H9 (cell line): ENCODE results near the gene CD300LD. TPM values are rescaled to one million over a fixed set of nuclear protein-coding genes. Genes with fewer than 3 reads are reported as not detected.

Source experiments
- DNase-seq: peaks from one replicate; pipeline ENCODE4 v3.0.0-alpha.2; 2017
- H2AFZ ChIP-seq: one replicate; pipeline ENCODE4 v1.6.1; 2013; ENCODE audit warnings: mild to moderate bottlenecking, low read length, control low read depth, moderate library complexity
- H2AK5ac ChIP-seq: 2 replicates; pipeline ENCODE4 v1.6.1; 2013; ENCODE audit warnings: low read length, control low read depth, mixed read lengths; ENCODE audit not compliant: insufficient read length
- H2BK120ac ChIP-seq: one replicate; pipeline ENCODE4 v1.6.1; 2013; ENCODE audit warnings: low read depth, mild to moderate bottlenecking, low read length, control low read depth, inconsistent platforms; ENCODE audit not compliant: poor library complexity, severe bottlenecking
- H2BK12ac ChIP-seq: 2 replicates; pipeline ENCODE4 v1.6.1; 2013; ENCODE audit warnings: low read length, control low read depth, mixed read lengths, low read depth; ENCODE audit not compliant: insufficient read length
- H2BK15ac ChIP-seq: 2 replicates; pipeline ENCODE4 v1.6.1; 2013; ENCODE audit warnings: low read depth, low read length, control low read depth
- H2BK20ac ChIP-seq: one replicate; pipeline ENCODE4 v1.6.1; 2013; ENCODE audit warnings: low read depth, mild to moderate bottlenecking, low read length, control low read depth, inconsistent platforms; ENCODE audit not compliant: poor library complexity, severe bottlenecking
- H2BK5ac ChIP-seq: 2 replicates; pipeline ENCODE4 v1.6.1; 2013; ENCODE audit warnings: low read length, control low read depth, mixed read lengths; ENCODE audit not compliant: insufficient read length
- H3K14ac ChIP-seq: 2 replicates; pipeline ENCODE4 v1.6.1; 2013; ENCODE audit warnings: low read length, control low read depth; ENCODE audit not compliant: insufficient read depth
- H3K18ac ChIP-seq: 2 replicates; pipeline ENCODE4 v1.6.1; 2013; ENCODE audit warnings: low read depth, mild to moderate bottlenecking, mixed read lengths, low read length, control low read depth; ENCODE audit not compliant: insufficient read length
- H3K23ac ChIP-seq: 2 replicates; pipeline ENCODE4 v1.6.1; 2013; ENCODE audit warnings: low read length, control low read depth, mixed read lengths, low read depth; ENCODE audit not compliant: insufficient read length
- H3K23me2 ChIP-seq: 2 replicates; pipeline ENCODE4 v1.6.1; 2013; ENCODE audit warnings: low read depth, mild to moderate bottlenecking, mixed read lengths, low read length, control low read depth; ENCODE audit not compliant: insufficient read length, poor library complexity, severe bottlenecking
- H3K27ac ChIP-seq: 2 replicates; pipeline ENCODE4 v1.5.1; 2013; ENCODE audit warnings: low read length, control low read depth, mixed read lengths, low read depth; ENCODE audit not compliant: insufficient read length
- H3K27me3 ChIP-seq: 2 replicates; pipeline ENCODE4 v1.6.1; 2013; ENCODE audit warnings: low read length, control low read depth, inconsistent platforms; ENCODE audit not compliant: insufficient read depth
- H3K4ac ChIP-seq: 2 replicates; pipeline ENCODE4 v1.6.1; 2013; ENCODE audit warnings: low read depth, mild to moderate bottlenecking, control low read depth, inconsistent platforms, low read length, moderate library complexity
- H3K4me1 ChIP-seq: 2 replicates; pipeline ENCODE4 v1.6.1; 2013; ENCODE audit warnings: low read length, control low read depth, inconsistent platforms; ENCODE audit not compliant: insufficient read depth
- H3K4me2 ChIP-seq: 2 replicates; pipeline ENCODE4 v1.6.1; 2013; ENCODE audit warnings: low read length, control low read depth, mixed read lengths; ENCODE audit not compliant: insufficient read length, insufficient read depth
- H3K56ac ChIP-seq: 2 replicates; pipeline ENCODE4 v1.6.1; 2013; ENCODE audit warnings: low read depth, mild to moderate bottlenecking, mixed read lengths, low read length, control low read depth; ENCODE audit not compliant: insufficient read length
- H3K79me1 ChIP-seq: 2 replicates; pipeline ENCODE4 v1.6.1; 2013; ENCODE audit warnings: low read depth, mild to moderate bottlenecking, moderate library complexity, low read length, control low read depth, inconsistent platforms; ENCODE audit not compliant: insufficient read depth, poor library complexity, severe bottlenecking
- H3K79me2 ChIP-seq: 2 replicates; pipeline ENCODE4 v1.6.1; 2013; ENCODE audit warnings: low read length, control low read depth, inconsistent platforms; ENCODE audit not compliant: insufficient read depth
- H3K9ac ChIP-seq: 2 replicates; pipeline ENCODE4 v1.6.1; 2013; ENCODE audit warnings: low read length, control low read depth, mixed read lengths; ENCODE audit not compliant: insufficient read length; ENCODE audit errors: extremely low read depth
- H3K9me3 ChIP-seq: one replicate; pipeline ENCODE4 v1.6.1; 2013; ENCODE audit warnings: low read depth, low read length, inconsistent platforms; ENCODE audit not compliant: control insufficient read depth
- H3T11ph ChIP-seq: one replicate; pipeline ENCODE4 v1.6.1; 2013; ENCODE audit warnings: mild to moderate bottlenecking, low read length, control low read depth, inconsistent platforms
- H4K20me1 ChIP-seq: one replicate; pipeline ENCODE4 v1.6.1; 2013; ENCODE audit not compliant: control insufficient read depth, insufficient read length, insufficient read depth
- H4K5ac ChIP-seq: 2 replicates; pipeline ENCODE4 v1.6.1; 2013; ENCODE audit warnings: low read depth, mild to moderate bottlenecking, mixed read lengths, low read length, control low read depth; ENCODE audit not compliant: insufficient read length
- H4K8ac ChIP-seq: replicated peaks from 2 replicates; pipeline ENCODE4 v1.6.1; 2013; ENCODE audit warnings: low read length, control low read depth, mixed read lengths, low read depth; ENCODE audit not compliant: insufficient read length
- H4K91ac ChIP-seq: 2 replicates; pipeline ENCODE4 v1.6.1; 2013; ENCODE audit warnings: low read depth, mild to moderate bottlenecking, moderate library complexity, mixed read lengths, low read length, control low read depth; ENCODE audit not compliant: insufficient read length
- H3K27ac Mint-ChIP-seq, 3 experiments: 2 replicates in 2 of 3; 3 replicates in 1 of 3; pipeline ENCODE4 v1.8.0; 2020 to 2021; ENCODE audit warnings: mixed read lengths in 3 of 3, mild to moderate bottlenecking in 1 of 3, moderate library complexity in 1 of 3
- H3K27me3 Mint-ChIP-seq: 2 replicates; pipeline ENCODE4 v1.8.0; 2021; ENCODE audit warnings: low read depth, mild to moderate bottlenecking, moderate library complexity, mixed read lengths
- H3K36me3 Mint-ChIP-seq, 3 experiments: 2 replicates in 2 of 3; 3 replicates in 1 of 3; pipeline ENCODE4 v1.8.0; 2020 to 2021; ENCODE audit warnings: low read depth in 3 of 3, mixed read lengths in 3 of 3; ENCODE audit not compliant: insufficient read depth in 1 of 3
- H3K4me1 Mint-ChIP-seq, 2 experiments: 2 replicates each; pipeline ENCODE4 v1.8.0; 2020; ENCODE audit warnings: mixed read lengths in 2 of 2
- H3K4me3 Mint-ChIP-seq, 2 experiments: 2 replicates in 1 of 2; 3 replicates in 1 of 2; pipeline ENCODE4 v1.8.0; 2020 to 2021; ENCODE audit warnings: mild to moderate bottlenecking in 2 of 2, mixed read lengths in 2 of 2, moderate library complexity in 1 of 2
- H3K9me3 Mint-ChIP-seq, 2 experiments: 2 replicates in 1 of 2; 3 replicates in 1 of 2; pipeline ENCODE4 v1.8.0; 2020; ENCODE audit warnings: mild to moderate bottlenecking in 2 of 2, mixed read lengths in 2 of 2, moderate library complexity in 1 of 2
- CTCF ChIP-seq: fragments of 200-600 bp; sonication (generic); conservative IDR thresholded peaks from 3 replicates; pipeline ENCODE4 v1.8.0; 2021; ENCODE audit warnings: antibody characterized with exemption, mild to moderate bottlenecking
- WGBS: extraction: QIAGEN DNeasy Blood & Tissue Kit; methylation state at CpG from one replicate; pipeline ENCODE4 v1.1.7; 2013; ENCODE audit warnings: missing lambda C conversion rate, low lambda C conversion rate, mixed read lengths; ENCODE audit not compliant: insufficient read length; ENCODE audit errors: extremely low coverage; 5-methylcytosine and 5-hydroxymethylcytosine counted together
- total RNA-seq: library from RNA; stranded (reverse); gene quantifications from 2 replicates; pipeline ENCODE4 v1.2.1, GENCODE V29; 2021

Gene CD300LD
- total RNA-seq, 1 experiment from 2014 or later: not detected

GRCh38 chr17:74532115-74532514 is 60.0 kb downstream of the CD300LD start:
- Histone ChIP-seq H4K91ac (no peak overlapping the region), H3K4me2 (no peak overlapping the region), H4K5ac (no peak overlapping the region), H2BK20ac (no peak overlapping the region), H2AFZ (no peak overlapping the region), H3K27ac (no peak overlapping the region), H4K20me1 (no peaks in the 10 kb centered on the region), H4K8ac (no peak overlapping the region), H3K23me2 (no peaks in the 10 kb centered on the region), H3K14ac (no peak overlapping the region), H2BK120ac (no peak overlapping the region), H3K9ac (no peak overlapping the region), H3K4ac (no peak overlapping the region), H3K79me2 (no peaks in the 10 kb centered on the region), H3K27me3 (no peaks in the 10 kb centered on the region; the same call in 1 of the 2 replicates), H2BK5ac (no peak overlapping the region), H2BK12ac (no peak overlapping the region), H3K23ac (no peak overlapping the region), H3K4me1 (peaks cover 2% of the 10 kb centered on the region), H3K56ac (no peak overlapping the region), H3K79me1 (no peaks in the 10 kb centered on the region), H2AK5ac (no peak overlapping the region), H2BK15ac (no peak overlapping the region), H3K18ac (no peak overlapping the region), H3T11ph (no peak overlapping the region), H3K9me3 (no peaks in the 10 kb centered on the region)
- Mint-ChIP-seq H3K4me3 (0 out of 5 replicates have a peak overlapping the region, but pooled peaks of 1 of the 2 experiments have one; percentile 2), H3K9me3 (no peaks in the 10 kb centered on the region; a peak in 2 of 5 replicates), H3K36me3 (no peaks in the 10 kb centered on the region; a peak in 2 of 7 replicates), H3K27ac (peak overlapping the region in 1 of 3 experiments; percentile 37; a peak in 1 of 7 replicates), H3K4me1 (peaks cover 8 to 10% of the 10 kb centered on the region in 2 experiments), H3K27me3 (peaks cover 55% of the 10 kb centered on the region)
- DNase-seq: peak; percentile 84
- TF ChIP-seq CTCF: no peak
- WGBS: no CpG with 5 or more reads among the region's 10 CpGs
